Measurements from ENCODE around the gene EPB41L1. TPM values are rescaled to one million over a fixed set of nuclear protein-coding genes. Genes with fewer than 3 reads are reported as not detected.
A peak's percentile ranks its signal among the peaks of the same experiment; 100 is the strongest.

The EPB41L1 gene
- total RNA-seq, 1 donor from 2014 or later, result 2.1 TPM

GRCh38 chr20:36246401-36246800 lies 91.9 kb downstream of the EPB41L1 start:
- no peaks in the 10 kb centered on the region for H3K27me3 ChIP-seq (ENCODE audit: control insufficient read depth, insufficient read depth, low read length)
- H3K4me3 ChIP-seq (ENCODE audit: low read depth, low read length), result no peak overlapping the region
- FAIRE-seq, result no peak
- no peak for DNase-seq (ENCODE audit: low read depth)
- peaks cover 8% of the 10 kb centered on the region for H3K36me3 ChIP-seq (ENCODE audit: control insufficient read depth, insufficient read depth, low read length)
- no peak for TF ChIP-seq CTCF (IDR thresholded peaks at IDR 0.05; ENCODE audit: insufficient read depth, low read length, severe bottlenecking)

GRCh38 chr20:36248836-36249235 lies 94.3 kb downstream of the EPB41L1 start:
- no peak for TF ChIP-seq CTCF (IDR thresholded peaks at IDR 0.05; ENCODE audit: insufficient read depth, low read length, severe bottlenecking)
- no peak for FAIRE-seq

DNA sequence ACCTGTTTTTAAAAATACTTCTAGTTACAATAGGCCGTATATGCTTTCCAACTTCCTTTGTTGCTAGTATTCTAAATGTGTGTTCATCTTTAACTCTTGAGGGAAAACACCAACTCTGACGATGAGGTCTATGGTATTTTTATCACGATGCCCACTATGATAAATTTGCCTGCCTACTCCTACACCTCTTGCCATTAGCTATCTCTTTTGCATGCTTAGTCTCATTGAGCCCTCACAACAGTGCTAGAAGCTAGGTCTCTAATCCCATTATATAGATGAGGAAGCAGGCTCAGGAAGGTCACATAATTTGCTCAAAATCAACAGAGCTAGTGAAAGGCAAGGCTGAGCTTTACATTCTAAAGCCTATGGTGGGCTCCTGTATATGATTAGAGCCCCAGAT lies 94.9 kb downstream of the EPB41L1 start:
- DNase-seq (ENCODE audit: low read depth) (no peak), FAIRE-seq (no peak)
- Histone ChIP-seq H3K27me3 (ENCODE audit: control insufficient read depth, insufficient read depth, low read length) (no peaks in the 10 kb centered on the region), H3K4me3 (ENCODE audit: low read depth, low read length) (no peak overlapping the region), H3K36me3 (ENCODE audit: control insufficient read depth, insufficient read depth, low read length) (peaks cover 8% of the 10 kb centered on the region)
- no peak for TF ChIP-seq CTCF (IDR thresholded peaks at IDR 0.05; ENCODE audit: insufficient read depth, low read length, severe bottlenecking)

More at GRCh38 chr20:36248836-36249235, 94.3 kb downstream of the EPB41L1 start:
- DNase-seq (ENCODE audit: low read depth), result no peak
- Histone ChIP-seq H3K36me3 (ENCODE audit: control insufficient read depth, insufficient read depth, low read length) (peaks cover 8% of the 10 kb centered on the region), H3K27me3 (ENCODE audit: control insufficient read depth, insufficient read depth, low read length) (no peaks in the 10 kb centered on the region), H3K4me3 (ENCODE audit: low read depth, low read length) (no peak overlapping the region)

- DNase-seq (ENCODE audit: low read depth), result peak; percentile 80
- no peak for FAIRE-seq
- H3K4me3 ChIP-seq (ENCODE audit: low read depth, low read length), result no peak overlapping the region
- TF ChIP-seq CTCF (IDR thresholded peaks at IDR 0.05; ENCODE audit: insufficient read depth, low read length, severe bottlenecking), result no peak
- H3K36me3 ChIP-seq (ENCODE audit: control insufficient read depth, insufficient read depth, low read length), result peaks cover 6% of the 10 kb centered on the region
- H3K27me3 ChIP-seq (ENCODE audit: control insufficient read depth, insufficient read depth, low read length), result no peaks in the 10 kb centered on the region
Observed at GRCh38 chr20:36251426-36251825, 96.9 kb downstream of the EPB41L1 start.

GRCh38 chr20:36252511-36252910 lies 98.0 kb downstream of the EPB41L1 start:
- DNase-seq (ENCODE audit: low read depth), result peak; percentile 75
- Histone ChIP-seq H3K27me3 (ENCODE audit: control insufficient read depth, insufficient read depth, low read length) (no peaks in the 10 kb centered on the region), H3K36me3 (ENCODE audit: control insufficient read depth, insufficient read depth, low read length) (peaks cover 6% of the 10 kb centered on the region), H3K4me3 (ENCODE audit: low read depth, low read length) (no peak overlapping the region)
- FAIRE-seq, result no peak
- TF ChIP-seq CTCF (IDR thresholded peaks at IDR 0.05; ENCODE audit: insufficient read depth, low read length, severe bottlenecking), result no peak

GRCh38 chr20:36253036-36253435 lies 98.5 kb downstream of the EPB41L1 start:
- FAIRE-seq, result no peak
- peaks cover 6% of the 10 kb centered on the region for H3K36me3 ChIP-seq (ENCODE audit: control insufficient read depth, insufficient read depth, low read length)
- H3K4me3 ChIP-seq (ENCODE audit: low read depth, low read length), result no peak overlapping the region
- DNase-seq (ENCODE audit: low read depth), result no peak
- no peak for TF ChIP-seq CTCF (IDR thresholded peaks at IDR 0.05; ENCODE audit: insufficient read depth, low read length, severe bottlenecking)
- no peaks in the 10 kb centered on the region for H3K27me3 ChIP-seq (ENCODE audit: control insufficient read depth, insufficient read depth, low read length)
